Right lobe of liver (tissue), 6 donors: ENCODE data around the gene DLAT. TPM values are rescaled to one million over a fixed set of nuclear protein-coding genes. Genes with fewer than 3 reads are reported as not detected.

Source experiments
- ATAC-seq, 4 donors: fragments of 200-7000 bp; cut with Tn5 transposase; one replicate each; pipeline ENCODE4 v1.9.1; 2020; ENCODE audit warnings: mild to moderate bottlenecking in 4 of 4, moderate library complexity in 4 of 4
- DNase-seq, 3 donors: peaks; one replicate each; pipeline ENCODE4 v3.0.0-alpha.2; 2020
- H3K27ac ChIP-seq, 3 donors: fragments of 200-600 bp; one replicate each; pipeline ENCODE4 v1.8.0; 2022
- H3K27me3 ChIP-seq, 2 donors: fragments of 200-600 bp; one replicate each; pipeline ENCODE4 v1.8.0; 2022
- H3K36me3 ChIP-seq, 4 donors: fragments of 200-600 bp; sonication (generic) in 1 of 4; one replicate each; pipeline versions ENCODE4 v1.5.1 to v1.8.0; 2017 to 2022; ENCODE audit warnings: control low read depth in 1 of 4
- H3K4me1 ChIP-seq, 4 donors: fragments of 200-600 bp; sonication (generic) in 1 of 4; one replicate each; pipeline versions ENCODE4 v1.5.1 to v1.8.0; 2017 to 2022; ENCODE audit warnings: control low read depth in 1 of 4
- H3K4me3 ChIP-seq, 3 donors: fragments of 200-600 bp; one replicate each; pipeline ENCODE4 v1.8.0; 2022
- H3K9me3 ChIP-seq, 4 donors: fragments of 200-600 bp; sonication (generic) in 1 of 4; one replicate each; pipeline versions ENCODE4 v1.5.1 to v1.8.0; 2017 to 2022; ENCODE audit warnings: control low read depth in 1 of 4
- POLR2A ChIP-seq: fragments of 450-650 bp; IDR thresholded peaks from one replicate; pipeline ENCODE4 v1.6.1; 2017; ENCODE audit warnings: antibody characterized with exemption, mild to moderate bottlenecking
- WGBS: methylation state at CpG from one replicate; pipeline ENCODE4 v1.1.6; 2018; ENCODE audit warnings: low coverage, low lambda C conversion rate; ENCODE audit not compliant: insufficient coverage; ENCODE audit errors: missing lambda C conversion rate; 5-methylcytosine and 5-hydroxymethylcytosine counted together
- intact Hi-C, 2 donors: fragments of 100-400 bp; cut with DNase I; formaldehyde crosslinking; loops; one replicate each; pipeline versions ENCODE4 v1.11.2 to v1.14.1; 2022
- total RNA-seq, 6 experiments: library from RNA; depleted of rRNA in 2 of 6; stranded (reverse); fragments of >200 nt in 2 of 6; fragmentation: NEBNext Ultra II Directional in 3 of 6; extraction: Animal tissue kit (Norgen Biotek cat#: 25700) in 3 of 6; gene quantifications; one replicate each; pipeline versions ENCODE4 v1.1.0 to v1.2.4, GENCODE V29; 2016 to 2023
- TF ChIP-seq, protein P1 (sequence below), 4 donors: fragments of 200-600 bp in 3 of 4; fragments of 450-650 bp in 1 of 4; IDR thresholded peaks; one replicate each; pipeline versions ENCODE4 v1.5.1 to v1.8.0; 2016 to 2022; ENCODE audit warnings: antibody characterized with exemption in 4 of 4, mild to moderate bottlenecking in 2 of 4
- donor health status: DM: no; HTN: yes; CAD: no.
- donor health status: DM: no; HTN: no; CAD: no.
- donor health status: DM: no; HTN: no; CAD: no.
- donor health status: DM: no; HTN: yes; CAD: no.
- donor health status: DM: no; HTN: yes; CAD: no.

DLAT gene
- total RNA-seq, 6 experiments from 2014 or later = 10.8 to 37.4 (median 23.3) TPM

DNA sequence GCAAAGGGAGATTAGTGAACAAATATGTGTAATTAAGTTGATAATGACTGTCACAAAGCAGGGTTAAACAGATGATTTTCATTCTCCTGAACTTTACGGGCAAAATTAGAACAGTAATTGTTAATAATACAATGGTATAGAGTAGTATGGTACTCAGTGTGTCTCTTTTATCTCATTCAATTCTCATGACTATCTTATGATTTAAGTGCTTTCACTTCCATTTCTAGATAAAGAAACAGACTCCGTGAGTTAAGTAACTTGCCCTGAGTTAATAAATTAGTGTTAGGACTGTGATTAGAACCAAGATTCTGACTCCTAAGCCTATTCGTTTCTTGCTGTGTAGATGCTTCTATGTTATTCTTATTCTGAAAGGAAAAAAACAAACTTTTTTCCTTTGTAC lies 26.6 kb downstream of the DLAT start:
- no peak overlapping the region for H3K27ac ChIP-seq
- peaks cover 5 to 60% (median 23%) of the 10 kb centered on the region in 4 donors for H3K36me3 ChIP-seq
- no peaks in the 10 kb centered on the region for H3K27me3 ChIP-seq
- TF ChIP-seq POLR2A = no peak
- TF ChIP-seq, protein P1, sequence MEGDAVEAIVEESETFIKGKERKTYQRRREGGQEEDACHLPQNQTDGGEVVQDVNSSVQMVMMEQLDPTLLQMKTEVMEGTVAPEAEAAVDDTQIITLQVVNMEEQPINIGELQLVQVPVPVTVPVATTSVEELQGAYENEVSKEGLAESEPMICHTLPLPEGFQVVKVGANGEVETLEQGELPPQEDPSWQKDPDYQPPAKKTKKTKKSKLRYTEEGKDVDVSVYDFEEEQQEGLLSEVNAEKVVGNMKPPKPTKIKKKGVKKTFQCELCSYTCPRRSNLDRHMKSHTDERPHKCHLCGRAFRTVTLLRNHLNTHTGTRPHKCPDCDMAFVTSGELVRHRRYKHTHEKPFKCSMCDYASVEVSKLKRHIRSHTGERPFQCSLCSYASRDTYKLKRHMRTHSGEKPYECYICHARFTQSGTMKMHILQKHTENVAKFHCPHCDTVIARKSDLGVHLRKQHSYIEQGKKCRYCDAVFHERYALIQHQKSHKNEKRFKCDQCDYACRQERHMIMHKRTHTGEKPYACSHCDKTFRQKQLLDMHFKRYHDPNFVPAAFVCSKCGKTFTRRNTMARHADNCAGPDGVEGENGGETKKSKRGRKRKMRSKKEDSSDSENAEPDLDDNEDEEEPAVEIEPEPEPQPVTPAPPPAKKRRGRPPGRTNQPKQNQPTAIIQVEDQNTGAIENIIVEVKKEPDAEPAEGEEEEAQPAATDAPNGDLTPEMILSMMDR (IDR thresholded peaks at IDR 0.05) = no peak
- 77% methylated on average over 3 of the region's 3 CpGs for WGBS
- H3K4me1 ChIP-seq = no peaks in the 10 kb centered on the region
- ATAC-seq (no peak), DNase-seq (no peak)
- H3K4me3 ChIP-seq = no peak overlapping the region
- no peaks in the 10 kb centered on the region for H3K9me3 ChIP-seq
- intact Hi-C loops = no loop called here

DNA sequence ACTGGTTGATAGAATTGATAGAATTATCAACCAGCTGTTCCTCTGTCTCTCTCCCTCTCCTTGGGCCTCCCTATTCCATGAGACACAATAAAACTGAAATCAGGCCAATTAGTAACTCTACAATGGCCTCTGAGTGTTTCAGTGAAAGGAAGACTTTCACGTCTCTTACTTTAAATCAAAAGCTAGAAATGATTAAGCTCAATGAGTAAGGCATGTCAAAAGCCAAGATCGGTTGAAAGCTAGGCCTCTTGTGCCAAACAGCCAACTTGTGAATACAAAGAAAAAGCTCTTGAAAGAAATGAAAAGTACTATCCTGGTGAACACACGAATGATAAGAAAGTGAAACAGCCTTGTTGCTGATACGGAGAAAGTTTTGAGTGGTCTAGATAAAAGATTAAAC lies 32.0 kb downstream of the DLAT start:
- H3K27me3 ChIP-seq = no peaks in the 10 kb centered on the region
- no peaks in the 10 kb centered on the region for H3K9me3 ChIP-seq
- H3K4me3 ChIP-seq = no peak overlapping the region
- no peaks in the 10 kb centered on the region for H3K4me1 ChIP-seq
- H3K36me3 ChIP-seq = peaks cover 0 to 71% (median 18%) of the 10 kb centered on the region in 4 donors
- intact Hi-C loops = no loop called here
- TF ChIP-seq POLR2A = no peak
- TF ChIP-seq, protein P1 (IDR thresholded peaks at IDR 0.05) = no peak
- ATAC-seq = no peak
- no peak overlapping the region for H3K27ac ChIP-seq
- 78% methylated on average over 4 of the region's 4 CpGs for WGBS
- no peak for DNase-seq

DNA sequence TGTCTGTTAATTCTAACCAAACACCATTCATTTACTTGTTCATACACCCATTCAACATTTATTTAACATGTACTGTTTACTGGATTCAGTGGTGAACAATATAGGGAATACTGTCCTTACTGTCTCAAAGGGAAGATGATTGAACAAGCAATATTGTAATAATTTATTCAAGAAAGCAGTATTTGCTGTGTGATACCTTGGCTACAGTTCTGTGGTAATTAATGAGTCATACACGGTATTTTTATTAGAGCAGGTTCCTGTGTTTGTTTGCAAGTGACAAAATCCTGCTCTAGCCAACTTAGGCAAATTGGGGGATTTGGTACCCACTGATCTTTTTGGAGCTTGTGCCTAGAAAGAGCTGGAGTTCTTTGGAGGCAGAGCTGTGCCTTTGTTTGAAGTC lies 32.9 kb downstream of the DLAT start:
- Histone ChIP-seq H3K36me3 (peaks cover 0 to 71% (median 20%) of the 10 kb centered on the region in 4 donors), H3K4me1 (no peaks in the 10 kb centered on the region), H3K4me3 (no peak overlapping the region), H3K27me3 (no peaks in the 10 kb centered on the region), H3K27ac (no peak overlapping the region), H3K9me3 (no peaks in the 10 kb centered on the region)
- WGBS = 39% methylated on average over 1 of the region's 1 CpG
- no peak for DNase-seq
- no peak for TF ChIP-seq POLR2A
- TF ChIP-seq, protein P1 (IDR thresholded peaks at IDR 0.05) = no peak
- no peak for ATAC-seq
- intact Hi-C loops = no loop called here

DNA sequence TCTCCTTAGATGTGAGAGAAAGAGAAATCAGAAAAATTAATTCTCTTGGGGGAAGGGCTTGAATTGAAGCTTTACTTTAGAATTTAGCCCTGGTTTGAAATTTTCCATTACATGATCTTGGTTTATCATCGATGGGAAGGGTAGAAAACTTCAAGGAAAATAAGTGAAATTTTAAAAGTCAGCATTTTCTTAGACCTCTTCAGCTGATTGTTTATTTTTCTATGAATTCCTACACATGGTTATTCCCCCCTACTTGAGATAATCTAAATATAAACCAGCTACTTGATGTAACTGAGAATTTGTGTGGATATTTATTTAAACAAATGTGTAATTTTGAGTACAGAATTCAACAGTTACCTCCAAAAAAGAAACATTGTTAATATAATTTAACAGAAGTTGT lies 37.7 kb downstream of the DLAT start:
- intact Hi-C loops = no loop called here
- Histone ChIP-seq H3K27ac (no peak overlapping the region), H3K4me3 (no peak overlapping the region), H3K36me3 (peaks cover 0 to 51% (median 13%) of the 10 kb centered on the region in 4 donors), H3K27me3 (no peaks in the 10 kb centered on the region), H3K9me3 (no peaks in the 10 kb centered on the region), H3K4me1 (no peaks in the 10 kb centered on the region)
- 58% methylated on average over 1 of the region's 1 CpG for WGBS
- TF ChIP-seq, protein P1 (IDR thresholded peaks at IDR 0.05) = no peak
- TF ChIP-seq POLR2A = no peak
- no peak for DNase-seq
- ATAC-seq = no peak
